AG09309 (cell line): ENCODE measurements around the gene ALDH16A1.

Experiments used
- DNase-seq: peaks from one replicate; pipeline ENCODE4 v3.0.0-alpha.2; 2010; ENCODE audit warnings: low read depth
- H3K4me3 ChIP-seq: 2 replicates; pipeline ENCODE4 v1.5.1; 2011; ENCODE audit warnings: mild to moderate bottlenecking, low read depth, low read length, moderate library complexity; ENCODE audit not compliant: control insufficient read depth
- TF ChIP-seq, protein P1 (sequence below): IDR thresholded peaks from 2 replicates; pipeline ENCODE4 v1.5.1; 2011; ENCODE audit warnings: mild to moderate bottlenecking, low read depth, low read length, inconsistent platforms; ENCODE audit not compliant: insufficient read depth, control insufficient read depth; ENCODE audit errors: missing control alignments

ALDH16A1 gene

DNA sequence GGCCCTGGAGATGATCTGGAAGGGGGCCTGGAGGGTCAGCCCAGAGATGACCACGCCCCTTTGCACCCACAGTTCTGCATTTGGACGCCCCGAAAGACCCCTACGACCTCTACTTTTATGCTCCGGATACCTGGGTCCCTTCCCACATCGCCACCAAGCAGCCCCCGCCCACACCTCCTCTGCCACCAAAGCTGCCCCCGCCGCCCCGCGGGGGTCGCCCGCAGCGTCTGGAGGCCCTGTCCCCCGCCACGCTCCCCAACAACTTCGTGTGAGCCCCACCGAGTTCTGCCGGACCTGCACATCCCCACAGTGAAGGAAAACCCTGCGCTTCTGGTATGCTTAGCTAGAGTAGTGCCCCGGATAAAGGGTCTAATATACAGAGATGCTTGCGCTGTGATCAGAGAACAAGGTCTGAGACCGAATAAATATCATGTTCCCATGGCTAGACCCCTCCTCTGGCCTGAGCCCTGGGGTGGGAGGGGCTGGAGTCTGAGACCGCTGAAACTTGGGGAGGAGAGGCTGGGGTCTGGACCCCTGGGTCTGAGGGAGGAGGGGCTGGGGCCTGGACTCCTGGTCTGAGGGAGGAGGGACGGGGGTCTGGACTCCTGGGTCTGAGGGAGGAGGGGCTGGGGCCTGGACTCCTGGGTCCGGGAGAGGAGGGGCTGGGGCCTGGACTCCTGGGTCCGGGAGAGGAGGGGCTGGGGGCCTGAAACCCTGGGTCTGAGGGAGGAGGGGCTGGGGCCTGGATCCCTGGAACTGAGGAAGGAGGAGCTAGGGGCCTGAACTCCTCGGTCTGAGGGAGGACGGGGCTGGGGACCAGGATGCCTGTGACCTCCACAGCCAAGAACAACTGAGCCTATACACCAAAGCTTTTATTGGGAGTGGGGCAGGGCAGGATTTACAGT is 24.2 kb upstream of the ALDH16A1 start:
- no peak overlapping the region for H3K4me3 ChIP-seq
- no peak for DNase-seq
- TF ChIP-seq, protein P1, sequence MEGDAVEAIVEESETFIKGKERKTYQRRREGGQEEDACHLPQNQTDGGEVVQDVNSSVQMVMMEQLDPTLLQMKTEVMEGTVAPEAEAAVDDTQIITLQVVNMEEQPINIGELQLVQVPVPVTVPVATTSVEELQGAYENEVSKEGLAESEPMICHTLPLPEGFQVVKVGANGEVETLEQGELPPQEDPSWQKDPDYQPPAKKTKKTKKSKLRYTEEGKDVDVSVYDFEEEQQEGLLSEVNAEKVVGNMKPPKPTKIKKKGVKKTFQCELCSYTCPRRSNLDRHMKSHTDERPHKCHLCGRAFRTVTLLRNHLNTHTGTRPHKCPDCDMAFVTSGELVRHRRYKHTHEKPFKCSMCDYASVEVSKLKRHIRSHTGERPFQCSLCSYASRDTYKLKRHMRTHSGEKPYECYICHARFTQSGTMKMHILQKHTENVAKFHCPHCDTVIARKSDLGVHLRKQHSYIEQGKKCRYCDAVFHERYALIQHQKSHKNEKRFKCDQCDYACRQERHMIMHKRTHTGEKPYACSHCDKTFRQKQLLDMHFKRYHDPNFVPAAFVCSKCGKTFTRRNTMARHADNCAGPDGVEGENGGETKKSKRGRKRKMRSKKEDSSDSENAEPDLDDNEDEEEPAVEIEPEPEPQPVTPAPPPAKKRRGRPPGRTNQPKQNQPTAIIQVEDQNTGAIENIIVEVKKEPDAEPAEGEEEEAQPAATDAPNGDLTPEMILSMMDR = no peak

DNA sequence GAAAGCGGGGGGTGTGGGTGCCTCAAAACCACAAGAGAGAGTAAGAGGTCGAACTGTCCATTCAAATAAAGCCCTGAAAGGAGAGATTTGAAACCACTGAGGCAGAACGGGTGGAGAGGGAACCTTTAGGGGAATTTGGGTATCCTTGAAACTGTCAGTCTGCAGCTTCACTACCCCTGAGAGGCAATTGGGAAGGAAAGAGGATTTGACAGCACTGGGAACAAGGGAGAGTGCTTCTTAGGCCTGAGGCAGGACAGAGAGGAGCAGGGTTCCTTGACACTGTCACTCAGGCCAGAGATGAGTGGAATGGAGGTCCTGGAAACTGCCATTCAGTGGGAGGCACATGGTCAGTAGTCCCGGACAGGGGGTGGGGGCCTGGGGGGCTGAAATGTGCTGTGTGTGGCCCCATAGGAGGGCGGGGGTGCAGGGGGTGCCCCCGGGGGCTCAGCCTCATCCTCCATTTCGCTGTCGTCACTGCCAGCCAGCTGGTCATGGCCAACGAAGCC is 22.8 kb upstream of the ALDH16A1 start:
- H3K4me3 ChIP-seq = no peak overlapping the region
- TF ChIP-seq, protein P1 = no peak
- no peak for DNase-seq

DNA sequence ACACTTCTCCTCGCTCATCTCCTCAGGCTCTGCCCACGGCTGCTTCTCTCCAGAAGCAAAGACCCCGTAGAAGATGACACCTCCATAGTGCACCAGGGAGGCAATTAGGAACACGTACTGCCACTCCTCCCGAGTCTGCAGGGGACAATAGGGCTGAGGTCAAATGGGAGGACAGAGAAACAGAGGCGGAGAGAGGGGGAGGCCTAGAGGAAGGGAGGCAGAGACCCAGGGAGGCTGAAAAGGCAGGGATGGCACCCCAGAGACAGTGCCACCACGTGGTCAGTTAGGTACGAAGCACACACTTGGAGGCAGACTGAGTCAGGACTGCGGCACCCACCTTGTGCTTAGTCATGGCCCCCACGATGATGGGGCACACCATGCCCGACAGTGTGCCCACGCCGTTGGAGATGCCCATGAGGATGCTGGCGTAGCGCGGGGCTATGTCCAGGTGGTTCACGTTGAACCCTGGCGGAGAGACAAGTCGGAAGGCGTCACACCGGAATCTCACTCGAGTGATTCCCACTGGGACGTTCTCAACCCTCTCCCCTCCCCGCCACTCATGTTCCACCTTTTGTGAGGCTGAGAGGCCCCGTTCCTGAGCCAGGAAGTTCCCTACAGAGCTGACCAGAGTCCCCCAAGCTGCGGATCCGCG is 22.2 kb upstream of the ALDH16A1 start:
- no peak for DNase-seq
- TF ChIP-seq, protein P1 = peak; percentile 34

DNA sequence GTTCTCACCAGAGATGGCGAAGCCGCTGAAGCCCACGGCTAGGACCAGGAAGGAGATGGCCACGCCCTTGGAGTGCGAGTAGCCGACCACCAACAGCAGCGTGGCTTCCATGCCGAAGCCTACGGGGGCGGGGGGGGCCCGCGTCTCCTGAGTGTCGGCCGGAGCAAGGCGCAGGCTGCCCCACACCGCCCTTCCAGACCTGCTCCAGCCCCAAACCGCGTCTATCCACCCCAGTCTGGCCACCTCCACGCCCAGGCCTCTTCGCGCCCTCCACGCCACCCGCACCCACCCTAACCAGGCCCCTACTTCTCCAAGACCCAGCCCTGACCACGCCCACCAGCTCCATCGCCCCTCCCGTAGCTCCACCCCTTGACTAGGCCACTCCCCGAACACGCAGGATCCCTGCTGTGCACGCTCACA is 21.7 kb upstream of the ALDH16A1 start:
- TF ChIP-seq, protein P1 = no peak
- DNase-seq = no peak
- no peak overlapping the region for H3K4me3 ChIP-seq

More for the DNA sequence above, 22.2 kb upstream of the ALDH16A1 start:
- H3K4me3 ChIP-seq = no peak overlapping the region

DNA sequence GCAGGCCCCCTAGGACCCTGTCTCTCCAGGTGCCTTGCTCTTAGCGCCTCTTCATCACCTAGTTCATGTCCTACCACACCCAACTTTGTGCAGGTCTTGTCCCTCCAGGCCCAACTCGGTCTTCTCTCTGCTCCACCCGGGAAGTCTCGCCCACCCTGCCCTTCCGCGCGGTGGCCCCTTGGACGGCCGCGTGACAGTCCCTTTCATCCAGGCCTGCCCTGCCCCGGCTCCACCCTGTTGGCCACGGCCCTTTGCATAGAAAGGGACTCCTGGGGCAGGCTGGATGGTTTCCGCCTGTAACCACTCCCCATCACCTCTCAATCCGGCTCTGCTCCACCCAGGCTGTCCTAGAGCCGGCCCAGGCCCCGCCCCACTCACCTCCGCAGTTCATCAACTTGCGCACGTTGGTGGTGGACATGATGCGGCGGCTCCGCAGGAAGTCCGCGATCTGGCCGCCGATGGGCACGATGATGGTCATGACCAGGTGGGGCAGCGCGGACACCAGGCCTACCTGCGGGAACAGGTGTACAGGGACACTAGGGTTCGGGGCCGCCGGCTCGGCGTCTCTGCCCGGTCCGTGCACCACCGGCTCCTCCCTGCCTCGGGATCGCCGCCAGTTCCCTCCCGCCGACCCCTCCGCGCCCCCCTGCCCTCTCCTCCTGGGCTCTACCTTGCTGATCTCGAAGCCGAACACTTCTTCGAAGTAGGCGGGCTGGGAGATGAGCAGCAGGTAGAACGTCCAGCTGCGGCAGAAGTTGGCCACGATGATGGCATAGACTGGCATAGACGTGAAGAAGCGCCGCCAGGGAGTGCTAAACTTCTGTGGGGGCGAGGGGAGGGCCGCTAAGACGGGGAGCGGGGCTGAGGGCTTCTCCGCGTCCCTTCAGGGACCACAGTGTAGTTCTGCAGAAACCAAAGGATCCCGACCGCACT is 20.6 kb upstream of the ALDH16A1 start:
- no peak for DNase-seq
- TF ChIP-seq, protein P1 = no peak
- H3K4me3 ChIP-seq = no peak overlapping the region

DNA sequence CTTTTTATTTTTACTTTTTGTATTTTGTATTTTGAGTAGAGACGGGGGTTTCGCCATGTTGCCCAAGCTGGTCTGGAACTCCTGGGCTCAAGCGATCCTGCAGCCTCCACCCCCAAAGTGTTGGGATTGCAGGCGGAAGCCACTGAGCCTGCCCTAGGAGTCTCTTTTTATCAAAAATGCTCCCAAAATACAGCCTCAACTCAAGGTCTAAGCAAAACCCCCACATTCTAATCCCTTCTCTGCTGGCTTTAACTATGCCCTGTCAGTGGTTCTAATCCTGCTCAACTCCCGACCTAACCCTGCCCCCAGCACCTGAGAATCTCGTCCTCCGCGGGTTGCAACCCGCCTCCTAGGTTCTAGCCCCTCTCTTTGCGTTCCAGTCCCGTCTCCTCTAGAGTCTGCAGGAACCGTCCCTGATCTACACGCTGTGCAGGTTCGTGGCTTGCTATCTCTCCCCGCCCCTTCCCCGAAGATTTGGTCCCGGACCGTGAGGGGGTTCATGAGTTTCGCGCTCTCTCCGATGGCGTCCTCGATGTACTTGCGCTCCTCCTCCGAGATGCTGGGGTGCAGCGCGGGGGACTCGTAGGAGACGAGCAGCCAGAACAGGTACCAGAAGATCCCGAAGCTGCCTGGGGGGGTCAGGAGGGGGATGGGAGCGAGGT is 19.7 kb upstream of the ALDH16A1 start:
- no peak for DNase-seq
- TF ChIP-seq, protein P1 = no peak
- H3K4me3 ChIP-seq = no peak overlapping the region
